Activated gamma-delta T cell treated with anti-CD3 and anti-CD28 coated beads, Interleukin-2, amount 50 U/mL, for 16 hours (primary cell): ENCODE results near the gene SYNPO2.
"Not testable (repeated sequence)": the region's sequence is repeated elsewhere in the genome, so short reads cannot be mapped to it uniquely, and the experiment has no call there.

Experiments used
- DNase-seq: peaks from one replicate; pipeline ENCODE4 v3.0.0-alpha.2; 2020; ENCODE audit warnings: low read depth

The SYNPO2 gene

GRCh38 chr4:119000400-119000799, 111.7 kb downstream of the SYNPO2 start:
- DNase-seq, result no peak

- DNase-seq, result no peak
Measured at GRCh38 chr4:119002476-119002875, 113.8 kb downstream of the SYNPO2 start.

- not testable (repeated sequence) for DNase-seq
Measured at GRCh38 chr4:119003001-119003400, 114.3 kb downstream of the SYNPO2 start.

GRCh38 chr4:119005928-119006460, 117.3 kb downstream of the SYNPO2 start:
- no peak for DNase-seq

- DNase-seq, result no peak
Measured at GRCh38 chr4:119008761-119009160, 120.1 kb downstream of the SYNPO2 start.

- not testable (repeated sequence) for DNase-seq
Measured at GRCh38 chr4:119010221-119010620, 121.6 kb downstream of the SYNPO2 start.

GRCh38 chr4:119010909-119011606, 122.4 kb downstream of the SYNPO2 start:
- no peak for DNase-seq

GRCh38 chr4:119011607-119011988, 122.9 kb downstream of the SYNPO2 start:
- DNase-seq, result no peak

GRCh38 chr4:119014658-119015057, 126.0 kb downstream of the SYNPO2 start:
- DNase-seq, result no peak

- no peak for DNase-seq
Measured at GRCh38 chr4:119016636-119017035, 128.0 kb downstream of the SYNPO2 start.

- DNase-seq, result no peak
Measured at GRCh38 chr4:119017636-119018035, 129.0 kb downstream of the SYNPO2 start.

GRCh38 chr4:119020158-119020557, 131.5 kb downstream of the SYNPO2 start:
- DNase-seq, result no peak

- not testable (repeated sequence) for DNase-seq
Measured at GRCh38 chr4:119022520-119022919, 133.9 kb downstream of the SYNPO2 start.

- DNase-seq, result no peak
Measured at GRCh38 chr4:119024102-119024501, 135.4 kb downstream of the SYNPO2 start.

- no peak for DNase-seq
Measured at GRCh38 chr4:119025420-119025819, 136.8 kb downstream of the SYNPO2 start.

- no peak for DNase-seq
Measured at GRCh38 chr4:119025916-119026661, 137.4 kb downstream of the SYNPO2 start.

GRCh38 chr4:119026662-119027444, 138.2 kb downstream of the SYNPO2 start:
- DNase-seq, result no peak

GRCh38 chr4:119027811-119028210, 139.2 kb downstream of the SYNPO2 start:
- DNase-seq, result no peak

GRCh38 chr4:119028296-119028695, 139.6 kb downstream of the SYNPO2 start:
- DNase-seq, result no peak

GRCh38 chr4:119029847-119030535, 141.3 kb downstream of the SYNPO2 start:
- DNase-seq, result no peak

GRCh38 chr4:119030536-119030890, 141.9 kb downstream of the SYNPO2 start:
- DNase-seq, result no peak

GRCh38 chr4:119031218-119031617, 142.6 kb downstream of the SYNPO2 start:
- DNase-seq, result no peak
